COLO829 (cell line): ENCODE data around the gene MYCBP2.
"Not testable (repeated sequence)": the region's sequence is repeated elsewhere in the genome, so short reads cannot be mapped to it uniquely, and the experiment has no call there.

ENCODE experiments used
- DNase-seq: peaks from one replicate; pipeline ENCODE4 v3.0.0; 2012; ENCODE audit warnings: low spot score

Gene MYCBP2

DNA sequence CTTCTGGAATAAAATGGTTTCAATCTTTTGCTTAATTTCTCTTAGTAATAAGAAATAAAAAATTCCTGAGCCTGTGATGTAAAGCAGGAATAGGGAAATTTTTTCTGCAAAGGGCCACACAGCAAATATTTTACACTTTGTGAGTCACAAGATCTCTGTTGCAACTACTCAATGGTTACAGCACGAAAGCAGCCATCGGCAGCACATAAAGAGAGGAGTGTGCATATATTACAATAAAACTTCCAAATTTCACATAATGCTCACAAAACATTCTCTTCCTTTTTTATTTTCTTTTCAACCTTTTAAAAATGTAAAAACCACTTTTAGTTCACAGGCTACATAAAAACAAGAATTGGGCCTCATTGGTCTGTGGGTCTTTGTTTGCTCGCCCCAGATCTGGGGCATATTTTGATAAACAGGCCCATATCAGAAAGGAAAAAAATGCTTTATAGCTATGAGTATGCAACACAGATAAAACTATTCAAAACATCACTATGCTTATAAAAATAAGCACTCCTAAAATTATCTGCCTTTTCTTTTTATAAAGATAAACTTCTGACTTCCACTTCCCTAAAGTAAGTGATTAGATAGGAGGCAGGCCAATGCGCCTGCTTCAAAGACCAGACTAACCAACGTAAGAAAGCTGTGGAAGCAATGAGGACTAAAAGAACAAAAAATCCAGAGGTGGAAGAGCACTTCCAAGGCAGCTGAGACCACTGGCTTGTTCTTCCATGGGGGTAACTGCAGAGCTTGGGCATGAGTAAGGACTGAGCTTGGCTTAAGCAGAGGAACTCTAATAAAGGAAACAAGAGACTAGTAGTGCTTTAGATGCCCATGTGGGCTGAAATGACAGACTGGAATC, 26.5 kb downstream of the MYCBP2 start:
- no peak for DNase-seq

- DNase-seq = no peak
Observed at GRCh38 chr13:77299587-77299986, 27.3 kb downstream of the MYCBP2 start.

- DNase-seq = no peak
Observed at GRCh38 chr13:77298426-77298825, 28.5 kb downstream of the MYCBP2 start.

GRCh38 chr13:77291774-77292173, 35.1 kb downstream of the MYCBP2 start:
- no peak for DNase-seq

DNA sequence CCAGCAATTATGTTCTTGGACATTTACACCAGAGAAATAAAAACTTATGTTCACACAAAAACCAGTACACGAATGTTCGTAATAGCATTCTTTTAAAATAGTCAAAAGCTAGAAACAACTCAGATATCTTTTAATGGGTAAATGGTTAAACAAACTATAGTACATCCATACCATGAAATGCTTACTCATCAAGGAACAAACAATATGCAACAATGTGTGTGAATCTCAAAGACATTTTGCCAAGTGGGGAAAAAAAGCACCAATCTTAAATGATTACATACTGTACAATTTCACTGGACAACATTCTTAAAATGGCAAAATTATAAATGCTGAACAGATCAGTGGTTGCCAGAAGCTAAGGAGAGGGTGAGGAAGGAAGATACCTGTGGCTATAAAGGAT, 36.6 kb downstream of the MYCBP2 start:
- DNase-seq = no peak

GRCh38 chr13:77289851-77290250, 37.0 kb downstream of the MYCBP2 start:
- no peak for DNase-seq

DNA sequence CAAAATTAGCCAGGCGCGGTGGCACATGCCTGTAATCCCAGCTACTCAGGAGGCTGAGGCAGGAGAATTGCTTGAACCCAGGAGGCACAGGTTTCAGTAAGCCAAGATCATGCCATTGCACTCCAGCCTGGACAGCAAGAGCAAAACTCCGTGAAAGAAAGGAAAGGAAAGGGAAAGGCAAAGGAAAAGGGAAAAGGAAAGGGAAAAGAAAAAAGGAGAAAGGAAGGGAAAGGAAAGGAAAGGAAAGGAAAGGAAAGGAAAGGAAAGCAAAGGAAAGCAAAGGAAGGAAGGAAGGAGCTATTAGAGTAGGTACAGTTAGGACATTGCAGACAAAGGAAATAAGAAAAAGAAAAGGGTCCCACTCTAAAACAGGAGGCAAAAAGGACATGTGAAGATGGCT, 41.3 kb downstream of the MYCBP2 start:
- DNase-seq = not testable (repeated sequence)

GRCh38 chr13:77285098-77285497, 41.8 kb downstream of the MYCBP2 start:
- no peak for DNase-seq

DNA sequence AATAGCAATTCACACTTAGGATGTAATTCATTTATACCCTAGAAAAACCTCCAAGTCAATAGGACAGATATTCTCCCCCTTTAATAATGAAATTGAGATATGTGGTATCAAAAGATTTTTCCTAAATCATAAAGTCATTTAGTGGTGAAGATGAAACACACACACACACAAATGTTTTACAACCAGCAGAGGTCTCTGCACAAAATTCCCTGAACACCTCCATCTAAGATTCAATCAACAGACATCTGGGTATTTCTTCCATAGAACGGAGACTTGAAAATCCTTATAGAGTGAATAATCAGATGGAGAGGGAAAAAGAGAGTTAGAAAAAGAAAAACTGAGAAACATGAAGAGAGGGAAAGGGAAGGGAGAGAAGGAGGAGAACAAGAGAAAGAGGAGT, 52.8 kb downstream of the MYCBP2 start:
- no peak for DNase-seq

- no peak for DNase-seq
Observed at GRCh38 chr13:77269141-77269540, 57.8 kb downstream of the MYCBP2 start.

- DNase-seq = no peak
Observed at GRCh38 chr13:77267362-77267761, 59.5 kb downstream of the MYCBP2 start.

DNA sequence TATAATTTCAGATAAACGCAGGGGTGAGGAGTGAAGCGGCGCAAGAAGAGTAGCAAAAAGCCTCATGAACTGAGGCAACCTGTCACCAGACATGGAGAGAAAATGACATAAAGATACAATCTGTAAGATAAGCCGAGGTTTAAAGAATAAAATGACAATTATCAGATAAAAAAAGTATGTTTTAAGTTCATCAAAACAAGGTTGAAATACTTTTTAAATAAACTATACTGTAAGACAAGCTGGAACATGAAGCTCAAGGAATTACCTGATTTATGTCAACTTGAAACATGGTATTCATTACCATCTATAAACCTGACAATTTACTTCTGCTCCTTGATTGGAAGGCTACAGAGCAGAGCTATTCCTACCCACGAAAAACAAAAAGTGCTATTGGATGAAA, 61.6 kb downstream of the MYCBP2 start:
- no peak for DNase-seq

- DNase-seq = no peak
Observed at GRCh38 chr13:77262198-77262597, 64.7 kb downstream of the MYCBP2 start.

DNA sequence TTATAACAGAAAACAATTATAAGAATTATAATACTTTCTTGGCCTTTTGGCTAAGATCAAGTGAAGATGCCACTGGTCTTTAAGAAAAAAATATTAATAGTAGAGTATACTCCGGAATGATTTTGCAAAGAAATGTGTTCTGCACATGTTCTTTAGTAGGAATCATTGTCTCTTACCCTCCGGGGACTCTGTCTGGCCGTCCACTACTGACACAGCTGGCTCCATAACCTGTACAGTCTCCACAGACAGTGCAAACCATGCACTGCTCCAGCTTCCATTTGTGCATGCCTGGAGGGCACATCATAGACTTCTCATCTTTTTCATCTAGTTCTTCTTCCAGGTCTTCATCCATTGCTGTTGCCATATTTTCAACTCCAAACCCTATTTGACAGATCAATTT, 75.9 kb downstream of the MYCBP2 start:
- no peak for DNase-seq

GRCh38 chr13:77245224-77245623, 81.7 kb downstream of the MYCBP2 start:
- DNase-seq = not testable (repeated sequence)

- DNase-seq = no peak
Observed at GRCh38 chr13:77239312-77239711, 87.6 kb downstream of the MYCBP2 start.

- no peak for DNase-seq
Observed at GRCh38 chr13:77235456-77236022, 91.4 kb downstream of the MYCBP2 start.

DNA sequence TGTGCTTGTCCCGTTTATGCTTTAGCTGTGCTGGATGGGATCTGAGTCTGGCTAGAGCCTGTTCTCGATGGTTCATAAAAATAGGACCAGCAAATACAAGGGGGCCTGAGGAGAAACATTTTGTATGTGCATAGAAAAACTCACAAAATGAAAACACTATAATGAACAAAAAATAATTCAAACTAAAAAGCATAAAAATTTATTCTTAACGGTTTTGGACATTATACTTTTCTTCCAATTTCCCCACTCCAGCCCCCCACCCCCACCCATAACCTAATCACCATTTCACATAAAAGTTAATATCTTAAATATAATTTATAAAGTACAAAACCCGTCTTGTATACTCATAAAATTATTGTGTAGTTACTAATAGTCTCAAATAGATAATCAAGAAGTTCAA, 93.7 kb downstream of the MYCBP2 start:
- DNase-seq = no peak

- no peak for DNase-seq
Observed at GRCh38 chr13:77230560-77230959, 96.3 kb downstream of the MYCBP2 start.

- no peak for DNase-seq
Observed at GRCh38 chr13:77225946-77226345, 100.9 kb downstream of the MYCBP2 start.

GRCh38 chr13:77222909-77223308, 104.0 kb downstream of the MYCBP2 start:
- DNase-seq = no peak

- DNase-seq = no peak
Observed at GRCh38 chr13:77222000-77222690, 104.7 kb downstream of the MYCBP2 start.

DNA sequence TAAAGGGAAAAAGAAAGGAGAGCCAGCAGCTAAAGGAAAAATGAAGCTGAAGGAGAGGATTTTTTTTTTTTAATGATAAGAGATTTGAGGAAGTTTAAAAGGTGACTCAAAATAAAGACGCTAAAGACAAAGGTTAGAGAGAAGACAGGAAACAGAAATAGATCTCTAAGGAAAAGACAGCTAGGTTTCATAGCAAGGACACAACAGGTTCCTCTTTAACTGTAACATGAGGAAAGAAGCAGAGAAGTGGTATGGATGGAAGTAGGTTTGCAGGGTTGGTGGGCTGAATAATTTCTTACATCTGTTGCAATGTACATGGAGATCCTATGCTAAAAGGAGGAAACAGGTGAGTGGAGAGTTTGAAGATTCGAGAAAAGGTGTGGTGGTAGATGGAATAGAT, 107.5 kb downstream of the MYCBP2 start:
- no peak for DNase-seq
